Body of pancreas (tissue), 4 donors: ENCODE data around the gene HSD17B1. TPM values are rescaled to one million over a fixed set of nuclear protein-coding genes. Genes with fewer than 3 reads are reported as not detected.

Experiments
- ATAC-seq: fragments of 150-250 bp; one replicate; pipeline ENCODE4 v1.9.1; 2016
- DNase-seq, 4 donors: peaks; one replicate each; pipeline ENCODE4 v3.0.0-alpha.2; 2019
- H3K27ac ChIP-seq, 4 donors: fragments of 200-600 bp; sonication (generic); 1 replicate in 3 of 4; 2 replicates in 1 of 4; pipeline versions ENCODE4 v1.5.1 to v1.6.1; 2016 to 2019; ENCODE audit warnings: mild to moderate bottlenecking in 1 of 4, mixed read lengths in 1 of 4, moderate library complexity in 1 of 4
- H3K27me3 ChIP-seq, 2 donors: fragments of 200-600 bp; sonication (generic); one replicate each; pipeline ENCODE4 v1.6.0; 2016; ENCODE audit warnings: mild to moderate bottlenecking in 1 of 2
- H3K36me3 ChIP-seq, 2 donors: fragments of 200-600 bp; sonication (generic); replicated peaks in 1 of 2; 2 replicates each; pipeline ENCODE4 v1.5.1; 2016; ENCODE audit warnings: low read depth in 2 of 2; ENCODE audit not compliant: insufficient read depth in 1 of 2
- H3K4me1 ChIP-seq: fragments of 200-600 bp; sonication (generic); one replicate; pipeline ENCODE4 v1.6.0; 2016
- H3K4me3 ChIP-seq, 2 donors: fragments of 200-600 bp; sonication (generic); 1 replicate in 1 of 2; 2 replicates in 1 of 2; pipeline ENCODE4 v1.5.1; 2016 to 2019
- H3K9me3 ChIP-seq, 3 donors: fragments of 200-600 bp; sonication (generic); 1 replicate in 2 of 3; 2 replicates in 1 of 3; pipeline ENCODE4 v1.5.1; 2016
- POLR2A ChIP-seq, 3 donors: fragments of 450-650 bp; IDR thresholded peaks; one replicate each; pipeline ENCODE4 v1.6.1; 2016; ENCODE audit warnings: antibody characterized with exemption in 3 of 3, mild to moderate bottlenecking in 2 of 3
- WGBS, 2 donors: methylation state at CpG; one replicate each; pipeline ENCODE4 v1.1.5; 2017; 5-methylcytosine and 5-hydroxymethylcytosine counted together
- intact Hi-C: fragments of 100-400 bp; cut with DNase I; formaldehyde crosslinking; loops from one replicate; pipeline ENCODE4 v1.15.1; 2023
- microRNA-seq, 2 donors: library from miRNA; unstranded; fragments of <30 nt; microRNA quantifications; one replicate each; pipeline ENCODE4, GENCODE V29; 2016; ENCODE audit warnings: borderline number of aligned reads in 2 of 2, borderline replicate concordance in 2 of 2
- total RNA-seq, 2 donors: library from RNA; depleted of rRNA; stranded (reverse); fragments of >200 nt; gene quantifications; one replicate each; pipeline ENCODE4 v1.1.0, GENCODE V29; 2016
- TF ChIP-seq, protein P1 (sequence below), 7 experiments: fragments of 450-650 bp in 4 of 7; fragments of 200-600 bp in 3 of 7; sonication (generic) in 3 of 7; IDR thresholded peaks; one replicate each; pipeline ENCODE4 v1.5.1; 2016 to 2019; ENCODE audit warnings: antibody characterized with exemption in 7 of 7

Gene HSD17B1
- total RNA-seq, 2 donors from 2014 or later: 0.78 to 9.2 TPM

DNA sequence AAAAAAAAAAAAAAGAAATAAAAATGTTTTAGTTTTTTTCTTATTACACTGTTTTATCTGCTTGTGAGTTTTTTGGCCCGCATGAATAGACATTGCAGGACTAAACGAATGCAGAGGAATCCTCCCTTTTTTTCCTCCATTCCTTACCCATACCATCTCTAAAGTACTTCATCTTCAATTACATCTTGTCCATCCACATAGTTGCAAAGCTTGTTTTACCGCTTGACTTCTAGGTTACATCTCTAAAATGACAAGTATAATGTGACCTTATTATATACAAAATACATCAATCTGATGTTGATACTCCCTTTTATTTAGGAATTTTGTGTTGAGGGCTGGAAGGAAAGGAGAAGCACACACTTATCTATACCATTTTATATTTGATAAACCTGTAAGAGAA is 43.7 kb downstream of the HSD17B1 start:
- ATAC-seq: no peak
- intact Hi-C loops: no loop called here
- 82% methylated on average over 3 of the region's 3 CpGs for WGBS, 2 donors
- Histone ChIP-seq H3K27me3 (no peaks in the 10 kb centered on the region), H3K9me3 (no peaks in the 10 kb centered on the region), H3K4me1 (peaks cover 5% of the 10 kb centered on the region), H3K4me3 (no peak overlapping the region), H3K36me3 (no peaks in the 10 kb centered on the region), H3K27ac (no peak overlapping the region)
- TF ChIP-seq POLR2A (IDR thresholded peaks at IDR 0.05): no peak
- TF ChIP-seq, protein P1, sequence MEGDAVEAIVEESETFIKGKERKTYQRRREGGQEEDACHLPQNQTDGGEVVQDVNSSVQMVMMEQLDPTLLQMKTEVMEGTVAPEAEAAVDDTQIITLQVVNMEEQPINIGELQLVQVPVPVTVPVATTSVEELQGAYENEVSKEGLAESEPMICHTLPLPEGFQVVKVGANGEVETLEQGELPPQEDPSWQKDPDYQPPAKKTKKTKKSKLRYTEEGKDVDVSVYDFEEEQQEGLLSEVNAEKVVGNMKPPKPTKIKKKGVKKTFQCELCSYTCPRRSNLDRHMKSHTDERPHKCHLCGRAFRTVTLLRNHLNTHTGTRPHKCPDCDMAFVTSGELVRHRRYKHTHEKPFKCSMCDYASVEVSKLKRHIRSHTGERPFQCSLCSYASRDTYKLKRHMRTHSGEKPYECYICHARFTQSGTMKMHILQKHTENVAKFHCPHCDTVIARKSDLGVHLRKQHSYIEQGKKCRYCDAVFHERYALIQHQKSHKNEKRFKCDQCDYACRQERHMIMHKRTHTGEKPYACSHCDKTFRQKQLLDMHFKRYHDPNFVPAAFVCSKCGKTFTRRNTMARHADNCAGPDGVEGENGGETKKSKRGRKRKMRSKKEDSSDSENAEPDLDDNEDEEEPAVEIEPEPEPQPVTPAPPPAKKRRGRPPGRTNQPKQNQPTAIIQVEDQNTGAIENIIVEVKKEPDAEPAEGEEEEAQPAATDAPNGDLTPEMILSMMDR (IDR thresholded peaks at IDR 0.05): no peak
- no peak for DNase-seq

DNA sequence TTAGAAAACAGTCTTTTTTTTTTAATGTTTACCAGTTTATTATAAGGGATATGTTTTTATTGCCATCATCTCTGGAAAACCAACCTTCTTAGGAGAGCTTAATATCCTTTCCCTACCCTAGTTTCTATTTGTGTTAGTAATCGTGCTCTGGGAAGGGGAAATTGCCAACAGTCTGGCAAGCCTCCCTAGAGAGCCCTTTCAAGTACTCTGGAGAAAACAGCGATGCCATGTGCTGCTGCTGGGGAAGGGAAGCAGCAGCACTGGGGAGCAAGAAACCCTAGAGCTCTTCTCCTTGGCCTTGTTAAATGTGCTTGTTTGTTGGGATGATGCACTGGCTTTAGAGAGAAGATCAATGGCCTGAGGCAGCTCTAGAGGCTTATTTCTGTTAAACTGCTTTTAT is 46.2 kb downstream of the HSD17B1 start:
- Histone ChIP-seq H3K27ac (no peak overlapping the region), H3K9me3 (no peaks in the 10 kb centered on the region), H3K4me1 (peaks cover 5% of the 10 kb centered on the region), H3K36me3 (no peaks in the 10 kb centered on the region), H3K27me3 (no peaks in the 10 kb centered on the region), H3K4me3 (no peak overlapping the region)
- ATAC-seq (no peak), DNase-seq (no peak)
- WGBS, 2 donors: 35 to 39% methylated on average over 2 of the region's 2 CpGs
- intact Hi-C loops: no loop called here
- no peak for TF ChIP-seq POLR2A (IDR thresholded peaks at IDR 0.05)
- TF ChIP-seq, protein P1 (IDR thresholded peaks at IDR 0.05): no peak

DNA sequence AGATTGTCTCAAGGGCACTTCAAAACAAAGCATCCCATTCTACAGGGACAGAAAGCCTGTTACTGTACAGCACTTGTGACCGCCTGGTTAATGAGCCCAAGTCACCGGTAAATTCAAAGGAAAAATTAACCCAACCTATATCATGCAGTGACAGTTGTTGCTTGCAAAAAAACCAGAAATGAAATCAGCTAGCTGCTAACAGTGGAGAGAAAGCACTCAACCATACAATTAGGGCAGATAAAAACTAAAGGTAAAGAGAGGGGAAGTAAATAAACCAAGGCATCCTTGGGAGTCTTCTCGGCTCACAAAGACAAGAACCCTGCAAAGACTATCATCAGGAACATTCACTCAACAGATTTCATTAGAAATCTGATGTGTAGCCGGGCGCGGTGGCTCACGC is 50.6 kb downstream of the HSD17B1 start:
- H3K4me3 ChIP-seq: no peak overlapping the region
- H3K36me3 ChIP-seq: no peaks in the 10 kb centered on the region
- ATAC-seq (no peak), DNase-seq (no peak)
- 85 to 90% methylated on average over 7 of the region's 7 CpGs for WGBS, 2 donors
- H3K27me3 ChIP-seq: no peaks in the 10 kb centered on the region
- H3K9me3 ChIP-seq: no peaks in the 10 kb centered on the region
- no peak overlapping the region for H3K27ac ChIP-seq
- intact Hi-C loops: no loop called here
- TF ChIP-seq, protein P1 (IDR thresholded peaks at IDR 0.05): no peak
- TF ChIP-seq POLR2A (IDR thresholded peaks at IDR 0.05): no peak
- H3K4me1 ChIP-seq: peaks cover 35% of the 10 kb centered on the region

Small RNAs within 50 kb of the gene (microRNA-seq; reads per million reads assigned to microRNA genes)
- 2.7 to 7.0 reads per million in 2 donors for gene MIR5010

Other genes starting within 250 kb of the HSD17B1 start
- gene STAT3, start 164.5 kb upstream of the HSD17B1 start, total RNA-seq: 10 to 100 TPM; 79.4 to 99.5 TPM
- gene CAVIN1, start 129.7 kb upstream of the HSD17B1 start, total RNA-seq: 10 to 100 TPM; 63.3 to 75.8 TPM
- gene ATP6V0A1, start 94.0 kb upstream of the HSD17B1 start, total RNA-seq: 10 to 100 TPM; 35.5 to 71.5 TPM
- gene NAGLU, start 16.7 kb upstream of the HSD17B1 start, total RNA-seq: 100 to 1,000 TPM in 1 of 2 donors, 10 to 100 TPM in 1; 46.4 to 110 TPM
- gene COASY, start 9.2 kb downstream of the HSD17B1 start, total RNA-seq: 10 to 100 TPM; 24.1 to 60.6 TPM
- gene MLX, start 14.2 kb downstream of the HSD17B1 start, total RNA-seq: 10 to 100 TPM; 24.9 to 28.7 TPM
- gene PSMC3IP, start 24.8 kb downstream of the HSD17B1 start, total RNA-seq: 1 to 10 TPM in 1 of 2 donors, not detected in 1; 2.1 TPM
- gene RETREG3, start 56.5 kb downstream of the HSD17B1 start, total RNA-seq: 10 to 100 TPM; 36.9 to 42.0 TPM
- 10 to 100 TPM; 17.4 to 23.1 TPM for gene TUBG1, start 56.8 kb downstream of the HSD17B1 start, total RNA-seq
- 10 to 100 TPM; 64.1 to 80.4 TPM for gene TUBG2, start 106.4 kb downstream of the HSD17B1 start, total RNA-seq
- gene PLEKHH3, start 124.1 kb downstream of the HSD17B1 start, total RNA-seq: 100 to 1,000 TPM in 1 of 2 donors, 10 to 100 TPM in 1; 63.0 to 105 TPM
- gene CCR10, start 128.9 kb downstream of the HSD17B1 start, total RNA-seq: under 1 TPM; 0.78 to 0.99 TPM
- gene CNTNAP1, start 129.6 kb downstream of the HSD17B1 start, total RNA-seq: 1 to 10 TPM; 4.9 to 6.7 TPM
- gene EZH1, start 192.1 kb downstream of the HSD17B1 start, total RNA-seq: 10 to 100 TPM; 19.1 to 28.5 TPM
- 1 to 10 TPM; 3.1 to 7.6 TPM for gene RAMP2, start 208.3 kb downstream of the HSD17B1 start, total RNA-seq
- gene VPS25, start 220.5 kb downstream of the HSD17B1 start, total RNA-seq: 10 to 100 TPM; 17.8 to 23.9 TPM
- under 1 TPM in 1 of 2 donors, not detected in 1; 0.26 TPM for gene WNK4, start 227.7 kb downstream of the HSD17B1 start, total RNA-seq
- gene COA3, start 245.8 kb downstream of the HSD17B1 start, total RNA-seq: 10 to 100 TPM; 69.2 to 72.4 TPM
- gene CNTD1, start 245.9 kb downstream of the HSD17B1 start, total RNA-seq: not detected